Pons (tissue), 1 donor: ENCODE data around the gene HMCN2.
A peak's percentile ranks its signal among the peaks of the same experiment; 100 is the strongest.

Source experiments
- DNase-seq: peaks from one replicate; pipeline ENCODE4 v3.0.0-alpha.2; 2016; ENCODE audit warnings: low spot score

Gene HMCN2

GRCh38 chr9:130451509-130452388 is 186.2 kb downstream of the HMCN2 start:
- DNase-seq = no peak

GRCh38 chr9:130452835-130453234 is 187.3 kb downstream of the HMCN2 start:
- DNase-seq = no peak

DNA sequence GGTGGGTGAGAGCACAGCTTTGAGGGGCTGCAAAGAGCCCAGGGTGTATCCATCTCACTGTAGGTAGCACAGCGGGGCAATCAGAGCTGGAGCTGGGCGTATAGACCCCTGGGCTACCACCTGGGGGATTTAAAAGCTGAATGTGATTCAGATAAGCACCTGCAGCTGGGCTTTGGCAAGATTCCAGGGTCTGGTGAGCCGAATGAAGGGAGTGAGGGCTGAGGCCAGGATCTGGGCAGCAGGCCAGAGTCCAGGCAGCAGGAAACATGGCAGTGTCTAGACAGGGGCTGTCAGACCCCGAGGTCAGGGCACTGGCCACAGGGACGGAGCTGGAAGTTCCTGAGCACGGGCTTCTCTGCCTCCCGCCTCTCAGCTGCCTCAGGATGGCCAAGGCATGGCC is 187.9 kb downstream of the HMCN2 start:
- no peak for DNase-seq

- DNase-seq = no peak
These were observed 188.7 kb downstream of the HMCN2 start for GRCh38 chr9:130454096-130454811.

GRCh38 chr9:130454812-130455325 is 189.3 kb downstream of the HMCN2 start:
- DNase-seq = no peak

- no peak for DNase-seq
These were observed 192.7 kb downstream of the HMCN2 start for GRCh38 chr9:130458027-130458803.

GRCh38 chr9:130458804-130459067 is 193.2 kb downstream of the HMCN2 start:
- no peak for DNase-seq

DNA sequence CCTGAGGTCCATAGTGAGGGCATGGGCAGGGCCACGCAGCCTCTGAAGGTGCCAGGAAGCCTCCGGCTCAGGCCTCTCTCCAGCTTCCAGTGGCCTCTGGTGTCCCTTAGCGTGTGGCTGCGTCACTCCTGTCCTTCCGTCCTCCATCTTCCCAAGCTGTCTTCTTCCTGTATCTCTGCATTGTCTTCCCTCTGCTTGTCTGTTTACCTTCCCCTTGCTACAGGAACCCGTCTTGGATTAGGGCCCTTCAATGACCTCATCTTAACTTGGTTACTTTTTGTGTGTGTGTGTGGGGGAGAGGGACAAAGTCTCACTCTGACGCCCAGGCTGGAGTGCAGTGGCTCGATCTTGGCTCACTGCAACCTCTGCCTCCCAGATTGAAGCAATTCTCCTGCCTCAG is 193.6 kb downstream of the HMCN2 start:
- DNase-seq = no peak

DNA sequence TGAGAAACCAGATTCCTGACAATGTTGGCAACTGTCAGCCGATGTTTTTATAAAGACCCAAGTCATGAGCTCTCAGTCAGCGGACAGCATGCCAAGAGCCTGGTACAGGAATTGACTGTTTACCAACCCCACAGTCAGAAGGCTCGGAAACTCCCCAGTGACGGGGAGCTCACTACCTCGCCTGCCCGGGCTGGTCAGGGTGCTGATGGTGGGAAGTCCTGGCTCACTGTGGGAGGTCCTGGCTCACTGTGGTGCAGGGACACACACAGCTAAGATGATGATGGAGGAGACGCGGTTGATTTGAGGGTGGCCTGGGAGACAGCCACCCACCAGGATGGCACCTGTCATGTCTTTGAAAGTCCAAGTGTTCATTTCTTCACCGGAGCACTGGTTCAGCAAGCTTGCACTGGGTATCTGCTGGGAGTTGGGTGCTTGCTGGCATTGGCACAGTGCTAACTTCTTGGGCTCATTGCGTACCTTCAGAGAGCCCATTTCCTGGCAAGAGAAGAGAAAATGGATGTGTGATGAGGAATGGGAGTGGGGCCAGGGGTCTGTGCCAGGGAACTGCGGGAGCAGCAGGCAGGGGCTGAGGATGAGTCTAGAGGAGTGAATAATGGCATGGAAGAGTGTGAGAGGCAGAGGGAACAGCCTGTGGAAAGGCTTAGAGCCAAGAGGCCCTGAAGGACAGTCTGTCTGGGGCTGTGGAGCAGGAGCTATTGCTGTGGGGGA is 194.5 kb downstream of the HMCN2 start:
- peak; percentile 33 for DNase-seq

GRCh38 chr9:130461218-130461630 is 195.7 kb downstream of the HMCN2 start:
- peak; percentile 14 for DNase-seq

DNA sequence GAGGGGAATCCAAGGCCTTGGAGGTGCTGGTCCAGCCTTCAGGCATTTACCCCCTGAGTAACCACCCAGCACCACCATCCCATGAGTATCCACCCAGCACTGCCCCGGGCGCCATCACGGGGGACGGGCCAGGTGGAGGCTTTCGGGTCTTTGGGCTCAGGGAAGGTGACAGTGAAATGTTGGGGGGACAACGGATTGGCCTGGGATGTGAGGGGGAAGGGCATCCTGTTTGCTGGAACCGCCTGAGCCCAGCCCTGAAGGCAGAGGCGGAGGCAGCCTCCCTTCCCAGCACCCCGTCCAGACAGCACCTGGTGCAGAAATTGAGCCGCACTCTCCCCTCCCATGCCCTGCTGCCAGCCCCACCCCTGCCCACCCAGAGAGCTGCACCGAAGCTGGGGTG is 196.2 kb downstream of the HMCN2 start:
- no peak for DNase-seq

DNA sequence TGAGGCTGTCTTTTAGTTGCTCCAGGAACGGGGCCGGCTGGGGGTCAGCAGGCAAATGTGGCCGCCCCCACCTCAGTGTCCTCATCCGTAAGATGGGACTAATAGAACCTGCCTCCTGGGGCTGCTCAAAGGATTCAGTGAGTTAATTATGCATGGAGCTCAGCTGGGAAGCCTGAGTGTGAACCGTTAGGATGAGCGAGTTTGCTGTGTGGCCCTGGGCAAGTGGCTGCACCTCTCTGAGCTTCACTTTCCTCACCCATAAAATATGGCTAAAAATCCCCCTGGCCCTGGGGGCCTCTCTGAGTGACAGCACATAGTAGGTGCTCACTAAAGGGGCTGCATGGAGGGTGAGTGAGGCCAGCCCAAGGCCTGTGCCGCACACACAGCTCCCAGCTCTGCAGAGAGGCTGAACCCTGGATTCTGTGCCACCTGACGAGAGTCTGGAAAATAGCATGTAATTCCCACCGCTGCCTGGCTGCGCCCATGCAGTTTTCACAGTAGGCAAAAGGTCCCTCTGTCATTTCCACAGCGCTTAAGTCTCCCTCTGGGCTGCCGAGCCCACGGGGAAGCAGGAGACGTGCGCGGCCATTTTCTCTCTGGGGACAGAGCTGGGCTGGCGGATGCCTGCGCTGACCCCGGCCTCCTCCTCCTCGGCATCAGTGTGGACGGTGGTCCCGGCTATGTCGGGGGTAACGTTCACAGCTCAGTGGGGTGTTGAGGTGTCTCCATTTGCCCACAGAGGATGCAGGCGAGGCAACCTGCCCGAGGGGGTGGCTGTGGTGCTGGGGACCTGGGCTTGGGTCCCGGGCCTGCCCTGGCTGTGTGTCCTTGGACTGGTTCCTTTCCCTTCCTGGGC is 197.4 kb downstream of the HMCN2 start:
- DNase-seq = no peak

GRCh38 chr9:130463763-130464745 is 198.5 kb downstream of the HMCN2 start:
- no peak for DNase-seq

- no peak for DNase-seq
These were observed 200.0 kb downstream of the HMCN2 start for GRCh38 chr9:130465383-130466096.

DNA sequence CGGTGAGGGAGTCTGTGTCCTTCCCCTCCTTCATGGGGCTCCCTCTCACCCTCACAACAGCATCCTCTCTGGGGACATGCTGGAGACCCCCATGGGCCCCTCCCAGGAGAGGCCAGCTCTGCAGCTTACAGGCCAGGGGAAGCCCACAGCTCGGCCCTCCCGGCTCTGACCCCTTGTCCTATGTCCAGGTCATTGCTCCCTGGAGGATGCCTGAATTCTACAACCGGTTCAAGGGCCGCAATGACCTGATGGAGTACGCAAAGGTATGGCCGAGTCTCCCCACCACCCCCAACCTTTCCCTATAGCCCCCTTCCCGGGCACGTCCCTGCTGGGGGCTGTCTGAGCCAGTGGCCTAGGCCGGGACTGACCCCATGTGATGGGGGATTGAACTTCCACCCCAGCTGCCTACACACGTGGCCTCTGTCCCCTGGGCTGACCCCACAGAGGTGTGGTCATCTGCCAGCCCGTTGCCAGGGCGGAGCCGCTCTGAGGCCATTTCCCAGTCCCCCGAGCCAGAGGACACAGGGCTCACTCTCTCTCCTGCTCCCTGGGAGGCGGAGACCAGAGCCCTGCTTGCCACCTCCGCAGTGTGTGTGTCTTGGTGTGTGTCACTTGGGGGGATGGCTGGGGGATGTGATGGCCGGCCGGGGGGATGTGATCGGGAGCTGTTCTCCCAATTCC is 201.1 kb downstream of the HMCN2 start:
- DNase-seq = no peak

- DNase-seq = no peak
These were observed 201.8 kb downstream of the HMCN2 start for GRCh38 chr9:130467316-130467715.

- DNase-seq = no peak
These were observed 203.0 kb downstream of the HMCN2 start for GRCh38 chr9:130468566-130468965.

DNA sequence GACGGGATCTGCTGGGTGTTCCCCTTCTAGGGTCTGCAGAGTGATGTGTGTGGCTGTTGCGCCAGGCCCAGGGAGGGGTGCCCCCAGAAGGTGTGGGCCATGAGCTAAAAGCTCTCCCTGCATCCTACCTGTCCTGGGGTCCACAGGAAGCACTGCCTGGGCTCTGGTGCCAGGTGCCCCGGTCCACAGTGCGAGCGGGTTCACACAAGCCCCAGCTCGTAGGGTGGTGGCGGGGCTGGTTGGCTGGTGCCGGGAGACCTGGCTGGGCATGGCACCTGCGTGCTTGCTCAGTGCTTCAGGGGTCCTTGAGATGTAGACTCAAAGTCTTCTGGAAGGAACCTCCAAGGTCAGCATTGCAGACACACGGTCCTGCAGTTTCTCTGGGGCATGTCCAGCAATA is 204.7 kb downstream of the HMCN2 start:
- DNase-seq = no peak
